ENCODE data around the gene ASPHD1.

DNA sequence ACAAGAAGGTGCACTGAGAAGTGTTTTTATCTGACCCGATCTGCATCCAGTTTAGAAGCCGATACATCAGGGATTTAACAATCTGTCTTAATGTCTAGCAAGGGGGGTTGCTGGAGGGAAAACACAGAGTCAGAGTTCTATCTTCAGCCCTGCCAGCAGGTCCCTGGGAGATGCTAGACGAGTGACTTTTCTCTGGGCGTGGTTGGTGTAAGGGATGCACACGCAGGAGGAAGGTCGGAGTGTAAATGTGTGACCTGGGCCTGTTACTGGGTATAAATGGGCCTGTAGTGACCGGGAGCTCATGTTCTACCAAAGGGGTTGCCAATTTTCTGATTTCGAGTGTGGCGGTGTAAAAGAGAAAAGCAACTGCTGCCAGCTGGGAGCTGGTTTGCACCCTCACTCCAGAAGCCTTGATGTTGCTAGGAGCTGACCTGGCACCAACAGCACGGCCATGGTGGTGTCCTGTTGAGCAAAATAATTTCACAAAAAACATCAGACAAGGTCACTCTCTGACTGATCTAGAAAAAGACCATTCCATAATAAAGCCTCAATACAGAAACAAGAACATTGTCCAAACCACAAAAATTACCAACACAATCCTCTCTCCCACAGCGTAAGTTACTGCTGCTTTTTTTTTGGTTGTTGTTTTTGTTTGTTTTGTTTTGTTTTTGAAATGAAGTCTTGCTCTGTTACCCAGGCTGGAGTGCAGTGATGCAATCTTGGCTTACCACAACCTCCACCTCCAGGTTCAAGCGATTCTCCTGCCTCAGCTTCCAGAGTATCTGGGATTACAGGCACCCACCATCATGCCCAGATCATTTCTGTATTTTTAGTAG lies 27.0 kb downstream of the ASPHD1 start:
- TF ChIP-seq POLR2AphosphoS5 (IDR thresholded peaks at IDR 0.05) (no peak), POLR2A (IDR thresholded peaks at IDR 0.05; ENCODE audit: low read depth) (no peak)
